Measurements from ENCODE around the gene MESP1. TPM values are rescaled to one million over a fixed set of nuclear protein-coding genes. Genes with fewer than 3 reads are reported as not detected.

The MESP1 gene
- total and polyA plus RNA-seq, 2 of the 8 experiments (the other 6 are each of a cell fraction or from before 2014, with no cell fraction given): 0.15 to 0.23 TPM

GRCh38 chr15:89731275-89731674, 19.8 kb downstream of the MESP1 start:
- no peaks in the 10 kb centered on the region for H3K23me2 ChIP-seq (ENCODE audit: low read depth, low read length)
- H3K27ac ChIP-seq (ENCODE audit: low read depth, low read length): no peak overlapping the region
- H2AFZ ChIP-seq (ENCODE audit: low read length): no peak overlapping the region
- H4K91ac ChIP-seq (replicated peaks; ENCODE audit: insufficient read length, low read length): no peak overlapping the region
- no peak overlapping the region for H3K9ac ChIP-seq (replicated peaks in 1 of 4; ENCODE audit: extremely low read depth in 1 of 4, low read depth in 3 of 4, low read length in 3 of 4)
- no peak overlapping the region for H4K8ac ChIP-seq (ENCODE audit: extremely low read depth, insufficient read depth, low read length)
- H3K18ac ChIP-seq (ENCODE audit: extremely low read depth, low read length): no peak overlapping the region
- no peak overlapping the region for H3K23ac ChIP-seq (ENCODE audit: insufficient read length)
- no peak overlapping the region for H4K5ac ChIP-seq (ENCODE audit: insufficient read length, low read depth, low read length)
- 63% methylated on average over 5 of the region's 5 CpGs; no CpG with 5 or more reads in 1 of the 2 experiments for WGBS, 2 experiments (ENCODE audit: extremely low coverage in 1 of 2, insufficient coverage in 1 of 2, insufficient read length in 1 of 2, insufficient replicate concordance in 2 of 2, low coverage in 1 of 2, low lambda C conversion rate in 2 of 2, missing lambda C conversion rate in 1 of 2)
- no peak overlapping the region for H2BK15ac ChIP-seq (ENCODE audit: low read length)
- H3K79me2 ChIP-seq (ENCODE audit: control insufficient read depth in 1 of 2, insufficient read depth in 2 of 2, low read length in 2 of 2): no peaks in the 10 kb centered on the region
- no peak overlapping the region for H3K4me2 ChIP-seq (ENCODE audit: insufficient read depth in 1 of 2, low read depth in 2 of 2, low read length in 2 of 2)
- TF ChIP-seq POU5F1 (IDR thresholded peaks at IDR 0.05; ENCODE audit: low read depth, low read length) (no peak), ATF3 (IDR thresholded peaks at IDR 0.05; ENCODE audit: insufficient read depth, low read depth, low read length) (no peak), BRCA1 (IDR thresholded peaks at IDR 0.05; ENCODE audit: low read depth, low read length) (no peak), SIX5 (IDR thresholded peaks at IDR 0.05; ENCODE audit: low read depth, low read length) (no peak), NRF1 (IDR thresholded peaks at IDR 0.05; ENCODE audit: low read depth, low read length) (no peak), TAF1 (IDR thresholded peaks at IDR 0.05; ENCODE audit: low read depth, low read length) (no peak), FOSL1 (IDR thresholded peaks at IDR 0.05; ENCODE audit: insufficient read depth, low read depth, low read length) (no peak), JUND (IDR thresholded peaks at IDR 0.05; ENCODE audit: low read length) (no peak), TCF12 (IDR thresholded peaks at IDR 0.05; ENCODE audit: low read depth, low read length) (no peak), CTBP2 (IDR thresholded peaks at IDR 0.05; ENCODE audit: borderline replicate concordance, insufficient read depth, insufficient read length, low read length) (no peak)
- TF ChIP-seq, protein P1, sequence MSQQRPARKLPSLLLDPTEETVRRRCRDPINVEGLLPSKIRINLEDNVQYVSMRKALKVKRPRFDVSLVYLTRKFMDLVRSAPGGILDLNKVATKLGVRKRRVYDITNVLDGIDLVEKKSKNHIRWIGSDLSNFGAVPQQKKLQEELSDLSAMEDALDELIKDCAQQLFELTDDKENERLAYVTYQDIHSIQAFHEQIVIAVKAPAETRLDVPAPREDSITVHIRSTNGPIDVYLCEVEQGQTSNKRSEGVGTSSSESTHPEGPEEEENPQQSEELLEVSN (IDR thresholded peaks at IDR 0.05): no peak
- TF ChIP-seq, protein P2, sequence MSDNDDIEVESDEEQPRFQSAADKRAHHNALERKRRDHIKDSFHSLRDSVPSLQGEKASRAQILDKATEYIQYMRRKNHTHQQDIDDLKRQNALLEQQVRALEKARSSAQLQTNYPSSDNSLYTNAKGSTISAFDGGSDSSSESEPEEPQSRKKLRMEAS (IDR thresholded peaks at IDR 0.05): no peak
- H2BK120ac ChIP-seq (replicated peaks; ENCODE audit: low read depth, low read length): no peak overlapping the region
- H3K4me1 ChIP-seq (replicated peaks in 1 of 4; ENCODE audit: control insufficient read depth in 3 of 4, insufficient read depth in 4 of 4, low read length in 3 of 4): no peaks in the 10 kb centered on the region; a peak in 2 of 7 replicates
- FAIRE-seq: no peak
- POLR2A ChIA-PET (ENCODE audit: partially characterized antibody): no interaction called here
- no peak overlapping the region for H3K4me3 ChIP-seq (ENCODE audit: extremely low read depth in 1 of 4, insufficient read depth in 2 of 4, low read depth in 3 of 4, low read length in 4 of 4)
- no peaks in the 10 kb centered on the region for H3K9me3 ChIP-seq (ENCODE audit: insufficient read depth in 2 of 2, low read depth in 1 of 2, low read length in 1 of 2)
- CTCF ChIA-PET (ENCODE audit: partially characterized antibody): interaction anchor here (0.9 to 2.6 kb wide), 7 partner anchors 9 to 240 kb away, joined by 3 to 12 read pairs (median 4); no protein-coding TSS in a partner anchor
- H3K27me3 ChIP-seq (replicated peaks in 1 of 4; ENCODE audit: control insufficient read depth in 3 of 4, extremely low read depth in 1 of 4, insufficient read depth in 3 of 4, low read length in 3 of 4): no peaks in the 10 kb centered on the region; a peak in 1 of 7 replicates
- no peaks in the 10 kb centered on the region for H3K36me3 ChIP-seq (ENCODE audit: control insufficient read depth in 2 of 4, insufficient read depth in 4 of 4, low read length in 3 of 4)
- no peak overlapping the region for H3K14ac ChIP-seq (ENCODE audit: insufficient read length)
- H3K56ac ChIP-seq (replicated peaks; ENCODE audit: insufficient read length, low read depth, low read length): no peak overlapping the region
- H2BK5ac ChIP-seq (ENCODE audit: low read depth, low read length): no peak overlapping the region
- H3K4ac ChIP-seq (replicated peaks; ENCODE audit: insufficient read length, low read depth, low read length): no peak overlapping the region
- no peaks in the 10 kb centered on the region for H3K79me1 ChIP-seq (ENCODE audit: low read depth, low read length)
- no peak overlapping the region for H2AK5ac ChIP-seq (ENCODE audit: low read depth, low read length)
- H2BK20ac ChIP-seq (ENCODE audit: low read length): no peak overlapping the region
- H2BK12ac ChIP-seq (ENCODE audit: low read depth, low read length): no peak overlapping the region
- no peak for DNase-seq (ENCODE audit: low read depth in 1 of 2, low spot score in 2 of 2)
- no peaks in the 10 kb centered on the region for H4K20me1 ChIP-seq (replicated peaks in 1 of 2; ENCODE audit: control insufficient read depth in 1 of 2, insufficient read depth in 2 of 2, low read length in 2 of 2)
